PC-3 (cell line): ENCODE results near the gene HSFX2.
A peak's percentile ranks its signal among the peaks of the same experiment; 100 is the strongest.

Source experiments
- EZH2 ChIP-seq: fragments of 300-600 bp; sonication (generic); IDR thresholded peaks from one replicate; pipeline ENCODE4 v1.6.1; 2017; ENCODE audit warnings: antibody characterized with exemption, mild to moderate bottlenecking, low read length; ENCODE audit not compliant: unreplicated experiment
- EZH2phosphoT487 ChIP-seq: fragments of 300-600 bp; sonication (generic); IDR thresholded peaks from 2 replicates; pipeline ENCODE4 v1.6.1; 2018; ENCODE audit warnings: mild to moderate bottlenecking, antibody characterized with exemption, low read length, borderline replicate concordance
- TF ChIP-seq, protein P1 (sequence below): fragments of 300-600 bp; sonication (generic); conservative IDR thresholded peaks from 2 replicates; pipeline ENCODE4 v1.5.1; 2017; ENCODE audit warnings: antibody characterized with exemption, low read depth, mild to moderate bottlenecking, low read length

DNA sequence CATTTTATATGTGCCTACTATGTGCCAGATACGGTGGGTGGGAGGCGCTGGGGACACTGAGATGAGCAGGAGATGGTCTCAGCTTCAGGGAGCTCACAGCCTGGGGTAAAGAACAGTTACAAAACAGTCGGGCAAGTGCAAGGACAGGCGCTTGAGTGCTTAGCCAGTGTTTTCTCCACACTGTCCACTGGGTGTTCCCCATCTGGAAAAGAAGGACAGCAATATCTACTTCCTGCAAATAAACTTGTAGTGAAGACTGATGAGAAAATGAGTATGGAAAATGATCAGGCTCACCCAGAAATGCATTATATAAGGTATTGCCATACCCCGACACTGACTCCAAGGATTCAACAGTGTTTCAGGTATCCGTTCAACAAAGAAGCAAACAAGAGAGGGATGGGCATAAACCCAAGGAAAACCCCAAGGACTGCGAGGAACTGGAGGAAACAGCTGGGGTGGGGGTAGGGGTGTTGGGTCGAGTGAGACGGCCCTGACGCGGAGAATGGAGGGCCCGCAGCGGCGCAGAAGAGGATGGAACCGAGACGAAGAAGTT is 35.6 kb upstream of the HSFX2 start:
- TF ChIP-seq, protein P1, sequence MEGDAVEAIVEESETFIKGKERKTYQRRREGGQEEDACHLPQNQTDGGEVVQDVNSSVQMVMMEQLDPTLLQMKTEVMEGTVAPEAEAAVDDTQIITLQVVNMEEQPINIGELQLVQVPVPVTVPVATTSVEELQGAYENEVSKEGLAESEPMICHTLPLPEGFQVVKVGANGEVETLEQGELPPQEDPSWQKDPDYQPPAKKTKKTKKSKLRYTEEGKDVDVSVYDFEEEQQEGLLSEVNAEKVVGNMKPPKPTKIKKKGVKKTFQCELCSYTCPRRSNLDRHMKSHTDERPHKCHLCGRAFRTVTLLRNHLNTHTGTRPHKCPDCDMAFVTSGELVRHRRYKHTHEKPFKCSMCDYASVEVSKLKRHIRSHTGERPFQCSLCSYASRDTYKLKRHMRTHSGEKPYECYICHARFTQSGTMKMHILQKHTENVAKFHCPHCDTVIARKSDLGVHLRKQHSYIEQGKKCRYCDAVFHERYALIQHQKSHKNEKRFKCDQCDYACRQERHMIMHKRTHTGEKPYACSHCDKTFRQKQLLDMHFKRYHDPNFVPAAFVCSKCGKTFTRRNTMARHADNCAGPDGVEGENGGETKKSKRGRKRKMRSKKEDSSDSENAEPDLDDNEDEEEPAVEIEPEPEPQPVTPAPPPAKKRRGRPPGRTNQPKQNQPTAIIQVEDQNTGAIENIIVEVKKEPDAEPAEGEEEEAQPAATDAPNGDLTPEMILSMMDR, result peak; percentile 19; the same call in 1 of the 2 replicates
- TF ChIP-seq EZH2, result no peak
- no peak for TF ChIP-seq EZH2phosphoT487
